GM13977 (cell line): ENCODE measurements around the gene UTS2B.

Source experiments
- DNase-seq: peaks from one replicate; pipeline ENCODE4 v3.0.0; 2012; ENCODE audit warnings: low spot score
- CTCF ChIP-seq: IDR thresholded peaks from 2 replicates; pipeline ENCODE4 v1.5.1; 2012; ENCODE audit warnings: mild to moderate bottlenecking, control low read depth; ENCODE audit not compliant: insufficient read depth; ENCODE audit errors: extremely low read depth, missing control alignments
- in situ Hi-C: fragments of 300-500 bp; cut with MboI; formaldehyde crosslinking; loops from one replicate; pipeline ENCODE4 v1.12.0; 2022; ENCODE audit warnings: low sequenced_read_pairs, low pct_unique_long_range_greater_than_20kb, mixed read lengths, inconsistent platforms; ENCODE audit not compliant: unreplicated experiment

Gene UTS2B

GRCh38 chr3:191320316-191320715 is 10.0 kb downstream of the UTS2B start:
- no peak for TF ChIP-seq CTCF
- DNase-seq = no peak

GRCh38 chr3:191316876-191317603 is 13.3 kb downstream of the UTS2B start:
- no peak for TF ChIP-seq CTCF
- in situ Hi-C loops = no loop called here

More at GRCh38 chr3:191320316-191320715, 10.0 kb downstream of the UTS2B start:
- in situ Hi-C loops = no loop called here

GRCh38 chr3:191314109-191314728 is 16.1 kb downstream of the UTS2B start:
- in situ Hi-C loops = no loop called here
- TF ChIP-seq CTCF = no peak
- DNase-seq = no peak

More at GRCh38 chr3:191316876-191317603, 13.3 kb downstream of the UTS2B start:
- no peak for DNase-seq

DNA sequence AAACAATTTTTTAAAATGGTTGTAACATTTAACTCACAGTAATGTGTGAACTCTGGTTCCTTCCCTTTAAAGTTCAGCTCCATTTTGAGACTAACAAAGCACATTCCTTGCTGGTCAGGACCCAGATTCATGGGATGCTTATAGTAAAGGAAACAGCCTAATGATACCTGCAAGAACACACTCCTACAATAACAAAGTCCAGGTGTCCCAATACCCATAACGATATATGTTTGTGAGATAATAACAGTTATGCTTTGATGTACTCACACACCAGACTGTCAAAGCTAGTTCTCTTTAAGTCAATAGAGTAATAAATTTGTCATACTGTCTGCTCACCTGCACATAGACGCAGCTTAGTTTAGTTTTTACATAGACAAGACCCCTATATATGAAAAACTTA is 17.0 kb downstream of the UTS2B start:
- in situ Hi-C loops = no loop called here
- no peak for TF ChIP-seq CTCF
- DNase-seq = no peak

- in situ Hi-C loops = no loop called here
- no peak for DNase-seq
- no peak for TF ChIP-seq CTCF
Observed at GRCh38 chr3:191307341-191307740, 23.0 kb downstream of the UTS2B start.

- in situ Hi-C loops = no loop called here
- TF ChIP-seq CTCF = no peak
Observed at GRCh38 chr3:191306428-191306827, 23.9 kb downstream of the UTS2B start.

More at GRCh38 chr3:191306428-191306827, 23.9 kb downstream of the UTS2B start:
- DNase-seq = no peak
